Spleen (tissue), 11 donors: ENCODE measurements around the gene GNG11. TPM values are rescaled to one million over a fixed set of nuclear protein-coding genes. Genes with fewer than 3 reads are reported as not detected.
"Not testable (repeated sequence)": the region's sequence is repeated elsewhere in the genome, so short reads cannot be mapped to it uniquely, and the experiment has no call there.

Experiments used
- DNase-seq: peaks from one replicate; pipeline ENCODE4 v3.0.0-alpha.2; 2020
- H3K27ac ChIP-seq, 8 donors: fragments of 200-600 bp; sonication (generic) in 7 of 8; 1 replicate in 4 of 8; 2 replicates in 4 of 8; pipeline versions ENCODE4 v1.5.0 to v1.8.0; 2016 to 2021; ENCODE audit warnings: inconsistent platforms in 4 of 8, mild to moderate bottlenecking in 4 of 8, moderate library complexity in 1 of 8
- H3K27me3 ChIP-seq, 7 donors: fragments of 200-600 bp; sonication (generic) in 6 of 7; replicated peaks in 1 of 7; 1 replicate in 4 of 7; 2 replicates in 3 of 7; pipeline versions ENCODE4 v1.5.0 to v1.8.0; 2016 to 2021; ENCODE audit warnings: inconsistent platforms in 3 of 7, mild to moderate bottlenecking in 1 of 7
- H3K36me3 ChIP-seq, 6 donors: fragments of 200-600 bp; sonication (generic) in 5 of 6; 1 replicate in 4 of 6; 2 replicates in 2 of 6; pipeline versions ENCODE4 v1.5.0 to v1.8.0; 2016 to 2021; ENCODE audit warnings: inconsistent platforms in 2 of 6
- H3K4me1 ChIP-seq, 6 donors: fragments of 200-600 bp; sonication (generic) in 5 of 6; 1 replicate in 3 of 6; 2 replicates in 3 of 6; pipeline versions ENCODE4 v1.5.0 to v1.8.0; 2016 to 2021; ENCODE audit warnings: inconsistent platforms in 3 of 6
- H3K4me3 ChIP-seq, 8 donors: fragments of 200-600 bp; sonication (generic) in 7 of 8; 1 replicate in 4 of 8; 2 replicates in 4 of 8; pipeline versions ENCODE4 v1.5.0 to v1.8.0; 2016 to 2021; ENCODE audit warnings: inconsistent platforms in 4 of 8, mild to moderate bottlenecking in 4 of 8, moderate library complexity in 2 of 8
- H3K9me3 ChIP-seq, 8 donors: fragments of 200-600 bp; sonication (generic) in 7 of 8; 1 replicate in 4 of 8; 2 replicates in 4 of 8; pipeline versions ENCODE4 v1.5.0 to v1.8.0; 2016 to 2021; ENCODE audit warnings: inconsistent platforms in 4 of 8
- POLR2A ChIP-seq, 3 donors: fragments of 450-650 bp; IDR thresholded peaks; one replicate each; pipeline ENCODE4 v1.5.1; 2017; ENCODE audit warnings: antibody characterized with exemption in 3 of 3, mild to moderate bottlenecking in 1 of 3
- POLR2AphosphoS5 ChIP-seq, 3 donors: sonication (generic); formaldehyde crosslinking; IDR thresholded peaks; one replicate each; pipeline ENCODE4 v1.5.1; 2017; ENCODE audit warnings: antibody characterized with exemption in 3 of 3
- WGBS, 5 donors: extraction: QIAGEN DNeasy Blood & Tissue Kit in 3 of 5; methylation state at CpG; one replicate each; pipeline versions ENCODE4 v1.1.5 to v1.1.7; 2013 to 2018; 5-methylcytosine and 5-hydroxymethylcytosine counted together
- intact Hi-C: fragments of 100-400 bp; cut with DNase I; formaldehyde crosslinking; loops from one replicate; pipeline ENCODE4 v1.15.0; 2023; ENCODE audit warnings: low total_unique reads
- polyA plus RNA-seq, 3 donors: library from polyadenylated mRNA; stranded (reverse); fragments of 200-250 nt; gene quantifications; one replicate each; pipeline ENCODE4 v1.2.1, GENCODE V29; 2013
- total RNA-seq, 7 donors: library from RNA; depleted of rRNA in 3 of 7; stranded (reverse); fragments of >200 nt in 3 of 7; fragmentation: NEBNext Ultra II Directional in 4 of 7; extraction: Animal tissue kit (Norgen Biotek cat#: 25700) in 4 of 7; gene quantifications; one replicate each; pipeline versions ENCODE4 v1.1.0 to v1.2.1, GENCODE V29; 2016 to 2021
- TF ChIP-seq, protein P1 (sequence below), 11 experiments: fragments of 200-600 bp in 7 of 11; fragments of 450-650 bp in 4 of 11; sonication (generic) in 4 of 11; IDR thresholded peaks in 8 of 11; conservative IDR thresholded peaks in 3 of 11; 1 replicate in 7 of 11; 2 replicates in 4 of 11; pipeline versions ENCODE4 v1.4.0 to v1.8.0; 2016 to 2021; ENCODE audit warnings: antibody characterized with exemption in 11 of 11, inconsistent platforms in 4 of 11, mild to moderate bottlenecking in 1 of 11
- donor health status: healthy with polysubstance abuse.
- donor health status: DM: no; HTN: no; CAD: no; lungs with moderate emphysema.
- donor health status: DM: no; HTN: no; CAD: no.
- donor health status: Bipolar disorder and iron deficiency.
- donor health status: healthy.
- donor health status: DM: no; HTN: no; CAD: no.
- donor health status: DM: yes; HTN: yes; CAD: no.

Gene GNG11
- total and polyA plus RNA-seq, 10 donors = 15.5 to 97.3 (median 37.0) TPM

DNA sequence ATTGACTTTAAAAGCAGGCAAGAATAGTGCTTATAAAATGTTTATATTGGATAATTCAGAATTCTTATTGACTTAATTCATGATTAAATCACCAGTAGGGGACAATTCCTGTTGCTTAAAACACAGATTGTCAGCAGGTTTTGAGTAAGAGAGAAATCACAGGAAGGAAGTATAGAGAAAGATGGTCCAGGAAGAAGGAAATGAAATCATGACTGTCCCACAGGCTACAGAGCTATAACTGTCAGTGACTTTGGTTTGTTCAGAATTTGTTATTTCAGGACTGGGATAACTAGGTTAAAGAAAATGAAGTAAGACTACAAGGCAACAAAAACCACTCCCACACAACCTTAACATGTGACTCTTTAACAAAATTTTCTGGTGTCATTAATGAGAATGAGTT lies 8.3 kb upstream of the GNG11 start:
- Histone ChIP-seq H3K4me3 (no peak overlapping the region), H3K4me1 (no peaks in the 10 kb centered on the region), H3K27me3 (peaks cover 0 to 3% (median 0%) of the 10 kb centered on the region in 7 donors), H3K27ac (no peak overlapping the region), H3K36me3 (no peaks in the 10 kb centered on the region), H3K9me3 (no peaks in the 10 kb centered on the region)
- no peak for DNase-seq
- intact Hi-C loops = no loop called here
- TF ChIP-seq, protein P1, sequence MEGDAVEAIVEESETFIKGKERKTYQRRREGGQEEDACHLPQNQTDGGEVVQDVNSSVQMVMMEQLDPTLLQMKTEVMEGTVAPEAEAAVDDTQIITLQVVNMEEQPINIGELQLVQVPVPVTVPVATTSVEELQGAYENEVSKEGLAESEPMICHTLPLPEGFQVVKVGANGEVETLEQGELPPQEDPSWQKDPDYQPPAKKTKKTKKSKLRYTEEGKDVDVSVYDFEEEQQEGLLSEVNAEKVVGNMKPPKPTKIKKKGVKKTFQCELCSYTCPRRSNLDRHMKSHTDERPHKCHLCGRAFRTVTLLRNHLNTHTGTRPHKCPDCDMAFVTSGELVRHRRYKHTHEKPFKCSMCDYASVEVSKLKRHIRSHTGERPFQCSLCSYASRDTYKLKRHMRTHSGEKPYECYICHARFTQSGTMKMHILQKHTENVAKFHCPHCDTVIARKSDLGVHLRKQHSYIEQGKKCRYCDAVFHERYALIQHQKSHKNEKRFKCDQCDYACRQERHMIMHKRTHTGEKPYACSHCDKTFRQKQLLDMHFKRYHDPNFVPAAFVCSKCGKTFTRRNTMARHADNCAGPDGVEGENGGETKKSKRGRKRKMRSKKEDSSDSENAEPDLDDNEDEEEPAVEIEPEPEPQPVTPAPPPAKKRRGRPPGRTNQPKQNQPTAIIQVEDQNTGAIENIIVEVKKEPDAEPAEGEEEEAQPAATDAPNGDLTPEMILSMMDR (IDR thresholded peaks at IDR 0.05 in 8 of 11, conservative IDR thresholded peaks at IDR 0.05 in 3 of 11) = no peak
- TF ChIP-seq POLR2AphosphoS5 (IDR thresholded peaks at IDR 0.05) = no peak
- TF ChIP-seq POLR2A (IDR thresholded peaks at IDR 0.05) = no peak

DNA sequence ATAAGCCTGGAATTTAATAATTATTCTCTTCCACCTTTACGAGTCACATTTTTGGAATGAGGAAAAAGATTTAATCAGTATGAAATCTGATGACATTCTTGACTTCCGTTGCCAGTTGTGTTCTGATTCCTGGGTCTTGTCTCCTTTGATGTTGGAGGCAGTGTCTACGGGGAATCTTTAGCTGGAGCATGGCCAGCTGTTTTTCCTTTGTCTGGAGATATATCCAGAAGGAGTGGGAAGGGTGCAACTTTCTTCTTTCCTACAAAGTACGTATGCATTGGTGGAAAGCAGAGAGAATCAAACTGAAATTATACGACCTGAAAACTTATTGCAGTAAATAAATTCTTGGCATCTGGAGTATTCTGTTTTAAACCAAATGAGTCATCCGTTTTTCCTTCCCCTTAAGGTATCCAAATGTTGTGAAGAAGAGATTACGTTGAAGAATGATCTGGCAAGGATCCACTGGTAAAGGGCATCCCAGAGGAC lies 6.9 kb upstream of the GNG11 start:
- H3K27me3 ChIP-seq = peaks cover 0 to 3% (median 0%) of the 10 kb centered on the region in 7 donors
- DNase-seq = no peak
- H3K36me3 ChIP-seq = no peaks in the 10 kb centered on the region
- WGBS, 5 donors = 58 to 74% (median 64%) methylated on average over 7 of the region's 7 CpGs
- no peaks in the 10 kb centered on the region for H3K4me1 ChIP-seq
- TF ChIP-seq, protein P1 (IDR thresholded peaks at IDR 0.05 in 8 of 11, conservative IDR thresholded peaks at IDR 0.05 in 3 of 11) = no peak
- TF ChIP-seq POLR2AphosphoS5 (IDR thresholded peaks at IDR 0.05) (no peak), POLR2A (IDR thresholded peaks at IDR 0.05) (no peak)
- no peak overlapping the region for H3K27ac ChIP-seq
- intact Hi-C loops = no loop called here
- H3K4me3 ChIP-seq = no peak overlapping the region
- no peaks in the 10 kb centered on the region for H3K9me3 ChIP-seq

DNA sequence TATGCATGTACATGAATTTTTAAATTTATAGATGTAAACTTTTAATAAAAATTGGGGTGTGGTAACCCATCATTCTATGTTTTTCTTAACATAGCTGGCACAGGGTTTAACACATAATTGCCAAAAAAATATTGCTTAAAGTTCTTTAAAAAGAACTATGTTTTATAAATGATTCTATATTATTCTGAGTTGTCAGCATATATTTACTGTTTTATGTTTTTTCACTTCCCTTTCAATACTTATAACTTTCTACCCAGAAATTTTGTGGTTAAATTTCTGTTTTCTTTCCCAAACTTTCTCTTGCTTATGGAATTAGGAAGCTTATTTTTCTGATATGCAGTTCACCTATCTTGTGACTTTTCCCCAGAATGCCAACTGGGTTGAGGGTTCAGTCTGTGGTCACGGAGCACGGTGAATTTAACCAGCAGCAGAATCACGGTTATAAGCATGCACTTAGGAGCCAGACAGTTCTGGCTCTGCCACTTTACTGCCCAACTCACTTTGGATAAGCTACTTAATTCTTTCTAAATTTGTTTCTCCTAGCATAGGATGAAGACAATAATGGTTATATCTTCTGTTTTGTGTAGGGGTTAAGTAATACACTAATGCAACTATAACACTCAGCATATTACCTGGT lies 6.2 kb upstream of the GNG11 start:
- intact Hi-C loops, DNase-seq, H3K4me1 ChIP-seq, H3K27me3 ChIP-seq, H3K9me3 ChIP-seq, H3K36me3 ChIP-seq, H3K4me3 ChIP-seq, H3K27ac ChIP-seq: not testable (repeated sequence)
- WGBS, 5 donors = 75 to 98% (median 88%) methylated on average over 2 to 3 of the region's 3 CpGs

DNA sequence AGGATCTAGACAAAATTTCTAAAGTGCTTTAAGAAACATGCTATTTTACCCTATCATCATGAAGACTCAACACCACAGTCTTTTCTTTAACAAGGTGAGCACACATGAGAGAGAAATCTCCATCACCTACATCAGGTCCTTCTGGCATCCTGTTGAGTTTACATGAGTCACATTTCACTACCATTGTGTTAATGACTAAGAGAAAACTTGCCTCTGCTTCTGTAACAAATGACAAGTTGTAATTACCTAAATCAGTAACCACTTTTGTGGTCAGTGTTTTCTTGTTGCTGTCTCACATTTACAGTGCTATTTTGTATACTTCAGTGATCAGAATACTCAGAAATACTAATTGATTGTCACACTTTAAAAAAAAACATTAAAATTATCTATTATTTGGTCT lies 5.6 kb upstream of the GNG11 start:
- H3K9me3 ChIP-seq, H3K36me3 ChIP-seq, H3K27ac ChIP-seq, intact Hi-C loops, DNase-seq, H3K4me1 ChIP-seq, H3K4me3 ChIP-seq, H3K27me3 ChIP-seq: not testable (repeated sequence)

DNA sequence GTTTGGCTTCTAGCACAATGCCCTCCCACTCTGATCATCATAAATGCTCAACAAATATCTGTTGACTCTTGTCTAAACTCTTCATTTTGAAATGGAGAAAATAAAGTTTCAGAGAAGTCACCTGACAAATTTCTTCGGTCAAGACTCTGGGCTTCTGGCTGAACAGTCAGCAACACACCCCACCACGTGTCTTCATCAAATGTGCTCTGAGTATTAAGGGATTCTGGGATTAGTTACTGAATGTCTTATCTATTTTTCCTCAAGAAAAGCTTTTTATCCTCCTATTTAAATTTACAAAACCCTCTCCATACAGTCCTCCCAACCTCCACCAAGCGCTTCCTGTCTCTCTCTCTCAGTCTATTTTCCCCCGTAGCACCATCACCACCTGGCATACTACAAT lies 5.2 kb upstream of the GNG11 start:
- H3K36me3 ChIP-seq, intact Hi-C loops, H3K9me3 ChIP-seq, H3K4me1 ChIP-seq, H3K27ac ChIP-seq, DNase-seq, H3K4me3 ChIP-seq, H3K27me3 ChIP-seq: not testable (repeated sequence)
- 68 to 80% (median 75%) methylated on average over 4 of the region's 4 CpGs for WGBS, 5 donors
